ENCODE results near the gene ETFDH.
"Not testable (repeated sequence)": the region's sequence is repeated elsewhere in the genome, so short reads cannot be mapped to it uniquely, and the experiment has no call there.

The ETFDH gene

DNA sequence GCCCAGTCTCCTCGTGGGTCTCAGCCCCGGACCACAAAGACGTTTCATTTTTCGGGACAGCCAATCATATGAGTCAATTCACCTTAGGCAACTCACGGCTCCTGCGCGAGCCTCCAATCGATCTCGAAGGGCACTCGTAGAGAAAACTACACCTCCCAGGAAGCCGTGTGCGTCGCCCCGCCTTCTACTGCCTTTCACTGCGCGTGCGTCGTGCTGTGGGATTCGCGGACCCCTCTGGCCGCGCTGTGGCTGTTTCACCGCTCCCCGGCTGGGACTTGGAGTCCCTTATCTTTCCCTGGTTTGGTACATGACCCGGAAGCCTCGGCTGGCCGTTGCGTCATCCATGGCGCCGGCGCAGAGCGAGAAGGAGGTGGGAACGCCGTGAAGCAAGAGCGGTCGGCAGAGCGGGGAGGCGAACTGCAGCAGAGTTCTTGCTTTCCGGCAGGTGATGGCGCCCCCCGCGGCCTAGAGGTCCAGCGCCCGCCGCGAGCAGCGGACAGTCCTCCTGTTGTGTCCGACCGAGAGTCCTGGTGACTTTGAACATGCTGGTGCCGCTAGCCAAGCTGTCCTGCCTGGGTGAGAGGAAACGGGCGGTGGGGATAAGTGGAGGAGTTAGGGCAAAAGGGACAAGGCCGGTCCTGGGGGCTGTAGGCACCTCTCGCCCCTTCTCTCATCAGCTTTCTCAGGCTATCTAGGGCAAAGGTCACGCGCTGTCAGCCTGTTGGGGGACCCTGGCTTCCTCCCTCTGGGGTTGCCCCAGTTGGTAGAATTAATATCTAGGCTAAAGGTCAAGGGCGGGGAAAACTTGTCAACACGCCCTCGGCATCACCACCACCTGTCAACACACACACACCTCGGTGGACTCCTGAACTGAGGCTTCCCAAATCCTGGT is at the start of gene ETFDH:
ETFDH (plus strand) TSS at position 382 of the 892 bp plus-strand sequence; CDS start at position 543, 161 bp downstream.
- peak; percentile 100 for DNase-seq

DNA sequence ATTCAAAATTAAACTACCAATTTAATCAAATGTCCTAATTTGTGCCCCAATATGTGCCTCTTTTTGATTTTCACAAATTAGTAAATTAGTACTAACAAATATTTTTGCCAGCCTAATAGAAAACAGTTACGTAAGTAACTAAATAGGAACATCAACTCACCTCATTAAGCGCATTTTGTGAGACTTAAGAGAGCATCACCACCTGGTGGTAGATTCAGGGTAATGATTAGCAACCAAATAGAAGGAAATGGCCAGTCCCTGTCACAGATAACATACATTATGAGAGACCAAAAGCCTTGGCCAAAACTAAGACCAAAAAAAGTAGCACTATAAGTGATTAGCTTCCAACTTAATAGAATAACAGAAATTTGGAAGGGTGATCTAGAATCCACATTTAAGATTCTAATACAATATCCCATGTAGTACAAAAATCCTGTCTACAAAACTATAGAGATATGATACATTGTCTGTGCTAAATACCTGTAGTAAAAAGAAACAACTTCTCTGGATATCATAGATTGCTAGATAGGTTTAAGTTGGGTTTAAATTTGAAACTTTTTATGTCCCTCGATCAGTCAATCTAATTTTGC is 47.1 kb upstream of the ETFDH start:
- DNase-seq = peak; percentile 72

DNA sequence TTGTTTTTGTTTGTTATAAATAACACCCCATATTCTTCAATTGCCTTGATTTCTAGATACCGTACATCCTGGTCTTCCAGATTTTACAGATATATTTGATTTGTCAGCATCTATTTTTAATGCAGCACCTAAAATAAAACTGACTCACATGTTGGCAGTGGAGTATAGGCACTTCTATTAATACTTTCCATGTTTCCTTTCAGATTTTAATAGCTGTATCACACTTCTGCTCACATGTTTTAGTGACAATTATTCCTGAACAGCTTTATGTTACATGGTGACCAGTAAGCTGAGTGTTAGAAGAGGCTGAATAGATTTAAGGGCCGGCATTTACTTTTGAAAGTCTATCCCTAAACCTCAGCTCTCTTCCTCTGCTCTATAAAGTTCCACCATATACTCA is 46.6 kb upstream of the ETFDH start:
- no peak for DNase-seq

DNA sequence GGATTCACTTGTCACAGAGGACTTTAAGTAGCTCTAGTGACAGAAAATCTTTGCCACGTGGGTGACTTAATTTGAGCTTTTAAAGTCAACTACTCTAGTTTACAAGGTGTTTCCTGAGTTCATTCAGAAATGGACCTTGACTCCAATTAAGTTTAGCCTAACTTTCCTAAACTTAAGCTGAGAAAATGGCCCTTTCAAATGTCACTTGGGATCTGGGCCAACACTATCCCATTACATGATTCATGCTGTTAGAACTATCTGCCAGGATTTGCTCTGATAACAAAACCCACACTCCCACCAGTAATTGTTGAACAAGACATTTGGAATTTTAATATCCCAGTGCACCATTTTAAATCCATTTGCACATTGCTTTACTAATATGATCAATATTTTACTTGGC is 41.2 kb upstream of the ETFDH start:
- DNase-seq = peak; percentile 4

DNA sequence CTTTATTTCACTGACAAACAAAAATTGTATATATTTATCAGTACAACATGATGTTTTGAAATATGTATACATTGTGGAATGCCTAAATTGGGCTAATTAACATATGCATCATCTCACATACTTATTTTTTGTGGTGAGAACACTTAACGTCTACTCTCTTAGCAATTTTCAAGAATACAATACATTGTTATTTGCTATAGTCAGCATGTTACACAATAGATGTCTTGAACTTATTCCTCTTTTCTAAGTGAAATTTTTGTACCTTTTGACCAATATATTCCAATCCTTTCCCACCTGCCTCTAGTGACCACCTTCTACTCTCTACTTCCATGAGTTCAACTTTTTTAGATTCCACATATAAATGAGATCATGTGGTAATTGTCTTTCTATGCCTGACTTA is 35.5 kb upstream of the ETFDH start:
- DNase-seq = no peak

DNA sequence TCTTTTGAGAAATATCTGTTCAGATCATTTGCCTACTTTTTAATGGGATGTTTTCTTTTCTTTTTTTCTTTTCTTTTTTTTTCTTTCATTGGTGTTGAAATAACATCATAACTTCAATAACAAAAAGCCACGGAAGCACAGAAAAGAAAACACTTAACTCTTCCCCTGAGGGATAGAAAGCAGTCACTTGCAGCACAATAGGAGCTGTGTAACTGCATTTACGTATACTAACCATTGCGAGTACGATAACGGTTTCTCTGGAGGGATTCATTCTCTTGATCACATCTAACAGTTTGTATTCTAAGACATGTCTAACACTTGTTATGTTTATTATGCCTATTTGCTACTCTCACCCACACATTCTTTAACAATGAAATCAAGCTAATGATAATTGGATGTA is 27.7 kb upstream of the ETFDH start:
- DNase-seq = no peak

DNA sequence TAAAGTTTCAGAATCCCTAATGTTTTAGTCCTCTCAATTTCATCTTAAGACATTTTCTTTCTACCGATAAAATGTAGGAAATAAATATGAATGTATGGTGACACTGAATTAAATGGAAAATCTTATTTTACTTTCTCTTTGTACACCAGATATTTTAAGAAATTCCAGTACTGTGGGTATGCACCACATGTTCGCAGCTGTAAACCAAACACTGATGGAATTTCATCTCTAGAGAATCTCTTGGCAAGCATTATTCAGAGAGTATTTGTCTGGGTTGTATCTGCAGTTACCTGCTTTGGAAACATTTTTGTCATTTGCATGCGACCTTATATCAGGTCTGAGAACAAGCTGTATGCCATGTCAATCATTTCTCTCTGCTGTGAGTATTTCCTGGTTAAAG is 27.3 kb upstream of the ETFDH start:
- no peak for DNase-seq

DNA sequence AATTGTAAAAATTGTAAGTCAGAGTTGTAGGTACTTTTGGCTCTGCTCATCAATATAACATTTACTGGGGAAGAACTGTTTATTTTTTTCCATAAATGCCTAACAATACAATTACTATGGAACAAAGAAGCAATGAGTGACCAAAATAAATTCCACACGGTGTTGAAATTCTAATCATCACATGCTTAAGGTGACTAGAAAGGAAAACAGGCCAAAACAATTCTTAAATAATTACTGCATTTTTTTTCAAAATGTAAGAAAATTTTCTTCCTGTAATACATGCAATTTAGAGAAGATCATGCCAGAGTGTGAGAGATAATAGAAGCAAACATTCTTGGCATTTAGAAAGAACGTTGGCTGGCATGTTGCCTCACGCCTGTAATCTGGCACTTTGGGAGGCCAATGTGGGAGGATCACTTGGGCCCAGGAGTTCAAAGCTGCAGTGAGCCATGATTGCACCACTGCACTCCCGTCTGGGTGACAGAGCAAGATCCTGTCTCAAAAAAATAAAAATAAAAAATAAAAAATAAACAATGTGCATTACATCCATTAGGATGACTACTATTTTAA is 22.9 kb upstream of the ETFDH start:
- DNase-seq = no peak

DNA sequence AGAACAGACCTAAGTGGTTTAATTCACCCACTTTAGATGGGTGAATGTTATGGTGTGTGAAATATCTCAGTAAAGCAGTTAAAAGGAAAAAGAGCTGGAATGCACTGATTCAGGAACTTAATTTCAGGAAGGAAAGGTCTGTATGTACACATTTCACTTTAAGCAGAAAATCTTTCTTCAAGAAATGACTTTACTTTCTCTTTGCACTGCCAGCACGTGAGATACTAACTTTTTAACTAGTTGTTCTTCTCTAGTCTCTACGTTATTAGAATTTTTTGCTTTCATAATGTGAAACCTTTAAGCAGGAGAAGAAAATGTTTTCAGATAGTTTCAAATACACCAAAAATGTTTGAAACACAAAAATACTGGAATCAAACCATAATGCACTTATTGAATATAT is 19.2 kb upstream of the ETFDH start:
- DNase-seq = no peak

DNA sequence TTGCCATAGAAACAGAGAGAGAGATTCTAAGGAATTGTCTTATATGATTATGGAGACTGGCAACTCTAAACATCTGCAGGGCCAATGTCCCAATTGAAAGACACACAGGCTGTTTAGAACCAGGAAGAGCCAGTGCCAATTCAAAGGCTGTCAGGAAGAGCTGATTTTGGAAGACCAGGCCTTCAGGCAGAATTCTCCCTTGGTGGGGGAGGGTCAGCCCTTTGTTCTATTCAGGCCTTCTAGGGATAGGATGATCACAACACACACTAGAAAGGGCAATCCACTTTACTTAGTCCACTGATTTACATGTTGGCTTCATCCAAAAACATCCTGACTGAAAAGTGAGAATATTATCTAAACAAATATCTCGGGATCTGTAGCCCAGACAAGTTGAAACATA is 15.7 kb upstream of the ETFDH start:
- no peak for DNase-seq

DNA sequence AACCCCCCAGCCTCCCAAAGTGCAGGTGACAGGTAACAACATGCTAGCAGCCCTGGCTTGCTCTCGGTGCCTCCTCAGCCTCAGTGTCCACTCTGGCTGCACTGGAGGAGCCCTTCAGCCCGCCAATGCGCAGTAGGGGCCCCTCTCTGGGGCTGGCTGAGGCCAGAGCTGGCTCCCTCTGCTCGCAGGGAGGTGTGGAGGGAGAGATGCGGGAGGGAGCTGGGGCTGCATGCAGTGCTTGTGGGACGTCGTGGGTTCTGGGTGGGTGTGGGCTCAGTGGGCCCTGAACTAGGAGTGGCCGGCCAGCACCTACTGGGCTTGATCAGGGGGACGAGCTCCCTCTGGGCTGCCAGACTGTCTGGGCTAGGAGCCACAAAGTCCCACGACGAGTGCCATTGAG is 14.8 kb upstream of the ETFDH start:
- DNase-seq = no peak

DNA sequence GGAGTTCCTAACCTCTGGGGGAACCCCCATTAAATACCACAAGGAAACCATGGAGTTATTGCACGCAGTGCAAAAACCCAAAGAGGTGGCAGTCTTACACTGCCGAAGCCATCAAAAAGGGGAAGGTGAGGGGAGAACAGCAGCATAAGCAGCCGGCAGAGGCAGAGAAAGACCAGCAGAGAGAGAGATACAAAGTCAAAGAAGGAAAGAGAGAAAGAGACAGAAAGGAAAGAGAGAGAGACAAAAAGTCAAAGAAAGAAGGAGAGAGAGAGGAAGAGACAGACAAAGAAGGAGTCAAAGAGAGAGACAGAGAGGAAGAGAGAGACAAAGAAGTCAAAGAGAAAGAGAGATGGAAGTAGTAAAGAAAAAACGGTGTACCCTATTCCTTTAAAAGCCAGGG is 8.8 kb upstream of the ETFDH start:
- DNase-seq = not testable (repeated sequence)

DNA sequence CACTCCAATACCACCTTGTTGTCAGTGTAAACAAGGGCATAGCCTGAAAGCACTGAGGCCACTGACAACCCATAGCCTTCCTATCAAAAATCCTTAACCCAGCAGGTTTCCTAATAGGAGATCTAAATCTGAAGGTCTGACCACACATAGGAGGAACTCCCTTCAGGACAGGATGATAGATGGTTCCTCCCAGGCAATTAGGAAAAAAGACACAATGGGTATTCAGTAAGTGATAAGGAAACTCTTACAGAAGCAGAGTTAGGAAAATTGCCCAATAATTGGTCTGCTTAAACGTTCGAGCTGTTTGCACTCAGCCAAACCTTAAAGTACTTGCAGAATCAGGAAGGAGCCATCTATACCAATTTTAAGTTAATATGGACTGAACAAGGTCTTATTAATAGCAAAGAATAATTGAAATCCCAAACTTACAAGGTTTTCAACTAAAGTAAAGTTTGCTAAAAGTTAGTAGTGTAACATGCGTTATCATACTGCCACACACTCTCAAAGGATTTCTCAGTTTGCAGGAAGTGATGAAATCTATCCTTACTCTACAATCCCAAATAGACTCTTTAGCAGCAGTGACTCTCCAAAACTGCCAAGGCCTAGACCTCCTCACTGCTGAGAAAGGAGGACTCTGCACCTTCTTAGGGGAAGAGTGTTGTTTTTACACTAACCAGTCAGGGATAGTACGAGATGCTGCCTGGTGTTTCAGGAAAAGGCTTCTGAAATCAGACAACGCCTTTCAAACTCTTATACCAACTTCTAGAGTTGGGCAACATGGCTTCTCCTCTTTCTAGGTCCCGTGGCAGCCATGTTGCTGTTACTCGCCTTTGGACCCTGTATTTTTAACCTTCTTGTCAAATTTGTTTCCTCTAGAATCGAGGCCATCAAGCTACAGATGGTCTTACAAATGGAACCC is 8.1 kb upstream of the ETFDH start:
- not testable (repeated sequence) for DNase-seq

DNA sequence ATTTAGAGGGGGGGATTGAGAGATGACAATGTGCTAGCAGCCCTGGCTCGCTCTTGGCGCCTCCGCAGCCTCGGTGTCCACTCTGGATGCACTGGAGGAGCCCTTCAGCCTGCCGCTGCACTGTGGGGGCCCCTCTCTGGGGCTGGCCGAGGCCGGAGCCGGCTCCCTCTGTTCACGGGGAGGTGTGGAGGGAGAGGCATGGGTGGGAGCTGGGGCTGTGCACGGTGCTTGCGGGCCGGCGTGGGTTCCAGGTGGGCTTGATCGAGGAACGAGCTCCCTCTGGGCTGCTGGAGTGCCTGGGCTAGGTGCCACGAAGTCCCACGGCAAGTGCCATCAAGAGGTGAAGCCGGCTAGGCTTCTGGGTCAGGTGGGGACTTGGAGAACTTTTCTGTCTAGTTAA is 7.3 kb upstream of the ETFDH start:
- no peak for DNase-seq

DNA sequence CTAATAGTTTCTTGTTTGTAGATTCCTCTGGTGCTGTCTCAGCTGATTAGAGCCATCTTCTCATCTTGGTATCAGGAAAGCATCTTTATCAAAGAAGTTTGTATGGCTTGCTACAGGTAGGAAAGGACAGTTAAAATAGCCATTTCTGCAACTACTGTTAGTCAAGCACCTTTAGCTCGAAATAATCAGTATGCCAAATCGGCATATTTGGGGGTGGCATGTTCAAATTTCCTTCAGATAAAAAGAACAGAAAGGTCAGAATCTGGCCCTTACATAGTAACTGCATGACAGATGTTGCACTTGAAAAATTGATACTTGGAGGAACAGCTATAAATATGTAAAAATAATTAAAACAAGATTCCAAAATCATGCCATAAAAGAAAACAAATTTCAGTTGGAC is 5.2 kb upstream of the ETFDH start:
- no peak for DNase-seq

DNA sequence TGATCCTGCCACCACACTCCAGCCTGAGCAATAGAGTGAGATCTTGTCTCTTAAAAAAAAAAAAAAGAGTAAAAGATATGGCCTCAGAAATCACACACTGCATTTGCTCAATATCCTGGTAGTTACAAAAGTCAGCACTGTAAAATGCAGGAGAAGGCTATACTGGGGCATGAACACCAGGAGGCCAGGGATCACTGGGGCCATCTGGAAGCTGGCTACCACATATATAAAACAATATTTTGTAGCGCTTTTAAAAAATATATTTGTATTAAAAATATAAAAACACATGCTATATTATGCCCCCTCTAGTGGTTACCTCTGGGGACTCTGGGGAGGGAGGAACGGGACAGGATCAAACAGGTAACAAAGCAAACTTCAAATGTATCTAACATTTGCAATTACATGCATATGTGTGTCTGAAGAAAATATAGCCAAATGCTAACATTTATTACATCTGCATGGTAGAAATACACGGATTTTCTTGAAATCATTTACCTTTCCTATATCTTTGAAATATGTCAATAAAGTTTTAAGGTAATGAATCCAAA is 4.4 kb upstream of the ETFDH start:
- DNase-seq = peak; percentile 15

DNA sequence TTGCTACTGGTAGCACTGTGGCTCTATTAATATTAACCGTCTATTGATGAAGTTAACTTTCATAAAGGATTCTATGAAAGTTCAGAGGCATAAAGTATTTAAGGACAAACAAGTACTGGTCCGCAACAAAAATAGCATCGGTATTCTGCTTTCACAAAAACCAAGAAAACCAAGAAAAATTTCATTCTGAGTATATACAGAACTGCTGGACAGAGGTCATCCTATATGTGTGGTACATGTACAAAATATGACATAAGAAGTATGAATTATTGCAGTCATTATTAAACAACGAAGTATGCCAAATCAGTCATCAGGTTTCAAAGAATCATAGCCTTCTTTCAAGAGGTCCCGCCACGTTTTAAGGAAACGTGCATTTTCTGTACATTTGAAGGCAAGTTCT is 2.8 kb upstream of the ETFDH start:
- DNase-seq = no peak

DNA sequence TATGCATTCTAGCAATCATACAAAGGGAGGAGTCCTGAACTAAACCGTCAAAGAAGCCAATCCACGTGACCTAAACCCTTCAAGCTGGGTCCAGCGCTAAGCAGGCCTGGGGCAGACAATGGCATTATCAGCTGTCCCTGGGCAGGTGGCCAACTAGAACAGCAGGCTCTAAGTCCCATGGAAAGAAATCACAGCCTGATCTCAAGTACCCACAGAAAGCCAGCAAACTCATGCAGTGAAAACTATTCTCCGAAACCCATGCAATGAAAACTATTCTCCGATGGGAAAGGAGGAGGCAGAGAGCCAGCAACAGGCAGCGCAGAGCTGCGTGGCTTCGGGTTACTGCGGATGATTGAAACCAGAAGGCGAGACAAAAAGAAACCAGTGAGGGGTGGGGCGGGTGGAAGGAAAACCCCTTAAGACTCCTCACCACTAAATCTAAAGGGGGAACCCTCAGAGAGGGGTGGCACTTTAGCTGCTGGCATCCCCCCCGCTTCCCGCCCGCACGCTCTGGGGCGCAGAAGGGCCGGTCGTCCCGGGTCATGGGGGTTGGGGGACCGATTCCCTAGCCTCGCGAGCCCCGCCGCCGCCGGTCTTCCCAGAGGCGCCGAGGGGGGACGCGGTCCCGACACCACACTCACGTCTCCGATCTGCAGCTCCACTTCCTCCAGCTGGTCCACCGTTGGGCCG is 976 bp upstream of the ETFDH start:
- DNase-seq = peak; percentile 94

DNA sequence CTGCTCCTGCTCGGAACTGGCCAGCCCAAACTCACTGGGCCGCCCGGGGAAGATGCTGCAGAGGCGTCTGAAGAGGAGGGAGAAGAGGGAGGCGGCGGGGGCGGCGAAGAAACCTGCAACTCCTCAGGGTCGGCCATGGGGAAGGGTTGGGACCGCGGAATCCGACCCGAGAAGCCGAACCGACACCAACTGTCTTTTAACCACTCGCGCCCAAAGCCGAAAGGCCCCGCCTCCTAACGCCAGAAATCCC is 506 bp upstream of the ETFDH start, which contains the start of gene C4orf46:
C4orf46 (minus strand) TSS at position 223 of the 250 bp plus-strand sequence; CDS start at position 137, 86 bp downstream.
- no peak for DNase-seq

DNA sequence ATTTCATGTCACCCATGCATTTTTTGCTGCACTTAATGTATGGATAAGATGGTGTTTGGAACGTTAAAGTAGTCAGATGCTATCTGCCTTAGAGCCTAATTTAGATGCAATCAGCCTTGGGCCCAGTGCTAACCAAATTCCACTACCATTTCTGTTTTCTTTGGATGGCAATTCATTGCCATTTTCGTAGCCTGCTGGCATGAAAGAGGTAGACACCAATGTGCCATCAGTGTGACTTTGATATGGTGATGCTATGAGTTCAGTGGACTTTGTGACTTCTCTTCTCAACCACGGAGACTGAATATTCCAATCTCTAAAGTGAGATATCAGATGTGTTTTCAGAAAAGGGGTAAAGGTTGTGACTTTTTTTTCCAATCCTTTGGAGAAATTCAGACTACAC is 1.5 kb downstream of the ETFDH start:
- DNase-seq = no peak

DNA sequence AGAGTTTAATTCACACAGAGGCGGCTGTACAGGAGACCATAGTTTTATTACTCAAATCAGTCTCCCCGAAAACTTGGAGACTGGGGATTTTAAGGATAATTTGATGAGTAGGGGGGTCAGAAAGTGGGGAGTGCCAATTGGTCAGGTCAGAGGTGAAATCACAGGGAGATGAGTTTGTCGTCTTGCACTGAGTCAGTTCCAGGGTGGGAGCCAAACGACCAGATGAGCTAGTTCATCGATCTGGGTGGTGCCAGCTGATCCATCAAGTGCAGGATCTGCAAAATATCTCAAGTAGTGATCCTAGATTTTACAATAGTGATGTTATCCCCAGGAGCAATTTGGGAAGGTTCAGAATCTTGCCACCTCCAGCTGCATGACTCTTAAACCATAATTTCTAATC is 4.0 kb downstream of the ETFDH start:
- no peak for DNase-seq

DNA sequence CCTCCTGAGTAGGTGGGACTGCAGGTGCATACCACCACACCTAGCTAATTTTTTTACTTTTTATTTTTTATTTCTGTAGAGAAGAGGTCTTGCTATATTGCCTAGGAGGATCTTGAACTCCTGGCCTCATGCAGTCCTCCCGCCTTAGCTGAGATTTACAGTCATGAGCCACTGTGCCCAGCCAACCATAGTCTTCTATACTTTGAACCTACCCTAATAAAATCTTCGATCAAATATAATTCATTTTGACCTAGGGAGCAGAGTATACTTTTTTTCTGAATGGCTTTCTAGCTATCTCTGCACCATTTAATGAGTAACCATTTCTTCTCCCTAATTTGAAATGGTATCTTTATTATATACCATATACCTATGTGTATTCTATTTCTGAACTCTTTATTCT is 6.7 kb downstream of the ETFDH start:
- no peak for DNase-seq
